BLaER1 treated with 17β-estradiol and CSF1 and Interleukin-3, amounts not matched to agents 10 nM and 100 nM (cell line): ENCODE data around the gene CMTM4.

Experiments
- H3K27ac ChIP-seq, 11 experiments: shearing (Covaris generic); formaldehyde crosslinking; 2 replicates each; pipeline ENCODE4 v1.8.1; 2022
- H3K27me3 ChIP-seq, 11 experiments: shearing (Covaris generic); formaldehyde crosslinking; 2 replicates each; pipeline ENCODE4 v1.8.1; 2022
- H3K36me3 ChIP-seq, 11 experiments: shearing (Covaris generic); formaldehyde crosslinking; 2 replicates each; pipeline ENCODE4 v1.8.1; 2022
- H3K4me1 ChIP-seq, 10 experiments: shearing (Covaris generic); formaldehyde crosslinking; 2 replicates each; pipeline ENCODE4 v1.8.1; 2022
- H3K4me2 ChIP-seq, 11 experiments: shearing (Covaris generic); formaldehyde crosslinking; 2 replicates each; pipeline ENCODE4 v1.8.1; 2022
- H3K4me3 ChIP-seq, 10 experiments: shearing (Covaris generic); formaldehyde crosslinking; 2 replicates each; pipeline ENCODE4 v1.8.1; 2022
- H3K9ac ChIP-seq, 11 experiments: shearing (Covaris generic); formaldehyde crosslinking; 2 replicates each; pipeline ENCODE4 v1.8.1; 2022
- H3K9me3 ChIP-seq, 11 experiments: shearing (Covaris generic); formaldehyde crosslinking; replicated peaks in 1 of 11; 2 replicates each; pipeline ENCODE4 v1.8.1; 2022
- H4K20me1 ChIP-seq, 11 experiments: shearing (Covaris generic); formaldehyde crosslinking; 2 replicates each; pipeline ENCODE4 v1.8.1; 2022
- Cebpa-rat ChIP-seq, 11 experiments: shearing (Covaris generic); IDR thresholded peaks; 2 replicates each; pipeline ENCODE4 v1.8.1; 2022

Gene CMTM4

DNA sequence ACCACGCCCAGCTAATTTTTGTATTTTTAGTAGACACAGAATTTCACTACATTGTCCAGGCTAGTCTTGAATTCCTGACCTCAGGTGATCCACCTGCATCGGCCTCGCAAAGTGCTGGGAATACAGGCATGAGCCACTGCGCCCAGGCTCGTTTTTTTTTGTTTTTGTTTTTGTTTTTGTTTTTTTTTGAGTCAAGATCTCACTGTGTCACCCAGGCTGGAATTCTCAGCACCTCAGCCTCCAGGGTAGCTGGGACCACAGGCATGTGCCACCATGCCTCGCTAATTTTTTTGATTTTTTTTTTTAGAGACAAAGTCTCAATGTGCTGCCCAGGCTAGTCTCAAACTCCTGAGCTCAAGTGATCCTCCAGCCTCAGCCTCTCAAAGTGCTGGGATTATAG is 17.5 kb upstream of the CMTM4 start:
- peaks cover 0 to 27% (median 19%) of the 10 kb centered on the region in 10 experiments; a peak in 13 of 20 replicates for H3K4me1 ChIP-seq
- H3K9ac ChIP-seq, result peak overlapping the region in 1 of 11 experiments; percentile 2; a peak in 1 of 22 replicates
- H3K4me3 ChIP-seq, result no peak overlapping the region
- H3K9me3 ChIP-seq, result peaks cover 8 to 18% (median 14%) of the 10 kb centered on the region in 11 experiments
- H3K4me2 ChIP-seq, result peak overlapping the region in 5 of 11 experiments; percentile 44 to 67 (median 53); a peak in 7 of 22 replicates
- peaks cover 10 to 21% (median 15%) of the 10 kb centered on the region in 11 experiments; a peak in 19 of 22 replicates for H3K36me3 ChIP-seq
- H3K27ac ChIP-seq, result peak overlapping the region in 2 of 11 experiments; percentile 7 to 56; a peak in 4 of 22 replicates
- no peaks in the 10 kb centered on the region for H3K27me3 ChIP-seq
- no peak for TF ChIP-seq Cebpa-rat (IDR thresholded peaks at IDR 0.05)
- no peaks in the 10 kb centered on the region for H4K20me1 ChIP-seq

DNA sequence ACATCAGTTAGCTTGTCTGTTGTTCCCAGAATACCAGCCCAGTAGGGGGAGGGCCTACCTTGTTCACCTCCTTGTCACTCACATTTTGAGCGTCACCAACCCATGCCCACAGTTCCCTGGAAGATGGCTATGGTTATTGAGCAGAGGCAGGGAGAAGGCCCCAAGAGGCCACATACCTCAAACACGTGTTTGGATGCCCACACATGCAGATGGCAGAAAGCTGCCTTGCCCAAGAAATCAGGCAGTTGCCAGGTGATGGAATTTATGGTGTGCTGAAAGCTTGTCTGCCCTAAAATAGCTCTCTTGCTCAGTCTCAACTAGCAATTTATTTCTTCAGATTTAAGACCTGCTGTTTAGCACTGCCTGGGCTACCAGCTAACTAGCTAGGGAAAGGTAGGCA is 16.5 kb upstream of the CMTM4 start:
- TF ChIP-seq Cebpa-rat (IDR thresholded peaks at IDR 0.05), result 0 out of 22 replicates have a peak, but pooled peaks of 1 of the 11 experiments have one; percentile 20

DNA sequence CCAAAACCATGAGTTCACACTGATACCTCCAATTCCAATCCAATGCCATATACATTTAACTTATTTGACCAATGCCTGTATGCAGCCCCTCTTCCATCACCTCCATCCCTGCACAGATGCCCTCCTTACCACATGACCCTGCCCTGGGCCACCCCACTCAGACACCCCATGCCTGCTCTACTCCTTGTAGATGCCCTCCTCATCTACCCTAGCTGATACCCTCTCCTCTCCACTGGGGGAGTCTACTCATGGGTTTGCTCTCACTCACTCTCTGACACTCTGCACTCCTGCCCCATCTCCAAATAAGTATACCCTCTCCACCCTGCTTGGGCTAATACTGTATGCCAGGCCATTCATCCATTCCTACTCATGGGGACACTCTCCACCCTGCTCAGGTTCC is 16.0 kb upstream of the CMTM4 start:
- Histone ChIP-seq H3K9ac (no peak overlapping the region), H3K27me3 (no peaks in the 10 kb centered on the region), H3K36me3 (peaks cover 0 to 5% (median under 1%) of the 10 kb centered on the region in 11 experiments; a peak in 5 of 22 replicates), H3K4me1 (peaks cover 0 to 31% (median 19%) of the 10 kb centered on the region in 10 experiments; a peak in 13 of 20 replicates), H3K27ac (peak overlapping the region in 1 of 11 experiments; percentile 56; a peak in 1 of 22 replicates), H3K4me3 (no peak overlapping the region), H3K4me2 (peak overlapping the region in 4 of 11 experiments; percentile 44 to 67 (median 56); a peak in 9 of 22 replicates), H4K20me1 (no peaks in the 10 kb centered on the region), H3K9me3 (peaks cover 8 to 18% (median 14%) of the 10 kb centered on the region in 11 experiments)
- no peak for TF ChIP-seq Cebpa-rat (IDR thresholded peaks at IDR 0.05)

More for the DNA sequence above, 16.5 kb upstream of the CMTM4 start:
- Histone ChIP-seq H3K4me3 (no peak overlapping the region), H3K36me3 (peaks cover 2 to 11% (median 6%) of the 10 kb centered on the region in 11 experiments; a peak in 13 of 22 replicates), H3K27me3 (no peaks in the 10 kb centered on the region), H3K4me2 (peak overlapping the region in 7 of 11 experiments; percentile 17 to 67 (median 46); a peak in 14 of 22 replicates), H3K4me1 (peaks cover 0 to 27% (median 19%) of the 10 kb centered on the region in 10 experiments; a peak in 13 of 20 replicates), H3K9me3 (peaks cover 8 to 18% (median 14%) of the 10 kb centered on the region in 11 experiments), H3K27ac (peak overlapping the region in 2 of 11 experiments; percentile 23 to 56; a peak in 4 of 22 replicates), H4K20me1 (no peaks in the 10 kb centered on the region), H3K9ac (peak overlapping the region in 3 of 11 experiments; percentile 4 to 9 (median 6); a peak in 2 of 22 replicates)

DNA sequence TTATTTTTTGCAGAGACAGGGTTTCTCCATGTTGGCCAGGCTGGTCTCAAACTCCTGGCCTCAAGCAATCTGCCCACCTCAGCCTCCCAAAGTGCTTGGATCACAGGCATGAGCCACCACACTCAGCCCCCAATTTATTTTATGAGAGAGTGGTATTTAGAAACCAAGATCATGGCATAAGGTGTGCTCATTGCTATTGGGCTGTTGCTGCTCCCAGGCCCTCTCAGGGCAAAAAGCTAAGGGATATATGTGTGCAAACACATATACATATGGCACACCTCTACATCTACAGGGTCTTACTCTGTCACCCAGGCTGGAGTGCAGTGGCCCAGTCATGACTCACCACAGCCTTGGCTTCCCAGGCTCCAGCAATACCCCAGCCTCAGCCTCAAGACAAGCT is 15.0 kb upstream of the CMTM4 start:
- H3K27me3 ChIP-seq, result no peaks in the 10 kb centered on the region
- peaks cover 8 to 18% (median 14%) of the 10 kb centered on the region in 11 experiments for H3K9me3 ChIP-seq
- TF ChIP-seq Cebpa-rat (IDR thresholded peaks at IDR 0.05), result no peak
- no peak overlapping the region for H3K4me3 ChIP-seq
- no peak overlapping the region for H3K9ac ChIP-seq
- no peak overlapping the region for H3K4me2 ChIP-seq
- peaks cover 1 to 34% (median 22%) of the 10 kb centered on the region in 10 experiments; a peak in 18 of 20 replicates for H3K4me1 ChIP-seq
- no peaks in the 10 kb centered on the region for H3K36me3 ChIP-seq
- H4K20me1 ChIP-seq, result no peaks in the 10 kb centered on the region
- no peak overlapping the region for H3K27ac ChIP-seq

DNA sequence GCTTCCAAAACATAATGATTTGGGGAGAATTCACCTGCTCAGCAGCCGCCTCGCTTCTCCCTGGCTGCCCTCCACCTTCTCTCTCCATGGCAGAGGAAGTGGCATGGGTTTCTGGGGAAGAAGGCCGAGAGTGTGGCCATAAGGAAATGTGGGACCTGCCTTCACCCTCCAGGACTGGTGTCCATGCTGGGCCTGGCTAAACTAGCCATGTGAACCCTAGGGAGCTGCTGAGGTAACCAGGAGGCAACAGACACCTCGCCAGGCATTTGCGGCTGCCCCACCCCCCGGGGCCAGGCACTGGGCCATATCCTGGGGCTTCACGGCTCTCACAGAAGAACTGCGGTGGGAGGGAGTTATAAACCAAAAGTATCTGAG is 9.9 kb upstream of the CMTM4 start:
- no peak overlapping the region for H3K27ac ChIP-seq
- peaks cover 23 to 38% (median 33%) of the 10 kb centered on the region in 10 experiments for H3K4me1 ChIP-seq
- no peaks in the 10 kb centered on the region for H4K20me1 ChIP-seq
- no peak for TF ChIP-seq Cebpa-rat (IDR thresholded peaks at IDR 0.05)
- H3K36me3 ChIP-seq, result no peaks in the 10 kb centered on the region
- no peak overlapping the region for H3K9ac ChIP-seq
- H3K4me2 ChIP-seq, result peak overlapping the region in 7 of 11 experiments; percentile 0 to 35 (median 24); a peak in 8 of 22 replicates
- no peak overlapping the region for H3K4me3 ChIP-seq
- H3K9me3 ChIP-seq, result peaks cover 1 to 17% (median 13%) of the 10 kb centered on the region in 11 experiments; a peak in 21 of 22 replicates
- no peaks in the 10 kb centered on the region for H3K27me3 ChIP-seq

DNA sequence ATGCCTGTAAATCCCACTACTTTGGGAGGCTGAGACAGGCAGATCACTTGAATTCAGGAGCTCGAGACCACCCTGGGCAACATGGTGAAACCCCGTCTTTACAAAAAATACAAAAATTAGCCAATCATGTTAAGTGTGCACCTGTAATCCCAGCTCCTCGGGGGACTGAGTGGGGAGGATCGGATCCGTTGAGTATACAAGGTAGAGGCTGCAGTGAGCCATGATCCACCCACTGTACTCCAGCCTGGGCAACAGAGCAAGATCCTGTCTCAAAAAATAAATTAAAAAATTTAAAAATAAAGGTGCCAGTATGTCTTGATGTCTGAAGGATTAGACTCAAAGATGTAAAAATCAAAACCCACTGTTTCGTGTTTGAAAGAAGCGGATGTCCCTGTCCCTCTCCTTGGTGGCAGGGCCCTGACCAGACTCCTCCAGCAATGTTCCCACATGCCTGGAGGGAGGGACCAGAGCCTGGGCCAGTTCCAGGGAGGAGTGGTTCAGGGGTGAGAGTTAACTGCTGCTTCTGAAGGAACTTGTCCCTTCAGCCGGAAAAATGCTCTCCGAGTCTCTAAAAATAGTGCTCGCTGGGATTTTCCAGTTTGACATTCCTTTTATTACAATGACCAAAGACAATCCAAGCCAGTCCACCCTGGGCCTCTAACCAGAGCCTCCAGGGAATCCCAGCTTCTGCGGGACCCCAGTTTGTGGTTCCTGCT is 9.4 kb upstream of the CMTM4 start:
- H3K9me3 ChIP-seq, result peaks cover 0 to 19% (median 15%) of the 10 kb centered on the region in 11 experiments; a peak in 19 of 22 replicates
- no peak overlapping the region for H3K9ac ChIP-seq
- no peaks in the 10 kb centered on the region for H4K20me1 ChIP-seq
- no peaks in the 10 kb centered on the region for H3K27me3 ChIP-seq
- TF ChIP-seq Cebpa-rat (IDR thresholded peaks at IDR 0.05), result no peak
- H3K4me1 ChIP-seq, result peaks cover 28 to 43% (median 39%) of the 10 kb centered on the region in 10 experiments
- no peak overlapping the region for H3K4me3 ChIP-seq
- no peaks in the 10 kb centered on the region for H3K36me3 ChIP-seq
- H3K27ac ChIP-seq, result no peak overlapping the region
- H3K4me2 ChIP-seq, result peak overlapping the region in 7 of 11 experiments; percentile 0 to 35 (median 24); a peak in 5 of 22 replicates

DNA sequence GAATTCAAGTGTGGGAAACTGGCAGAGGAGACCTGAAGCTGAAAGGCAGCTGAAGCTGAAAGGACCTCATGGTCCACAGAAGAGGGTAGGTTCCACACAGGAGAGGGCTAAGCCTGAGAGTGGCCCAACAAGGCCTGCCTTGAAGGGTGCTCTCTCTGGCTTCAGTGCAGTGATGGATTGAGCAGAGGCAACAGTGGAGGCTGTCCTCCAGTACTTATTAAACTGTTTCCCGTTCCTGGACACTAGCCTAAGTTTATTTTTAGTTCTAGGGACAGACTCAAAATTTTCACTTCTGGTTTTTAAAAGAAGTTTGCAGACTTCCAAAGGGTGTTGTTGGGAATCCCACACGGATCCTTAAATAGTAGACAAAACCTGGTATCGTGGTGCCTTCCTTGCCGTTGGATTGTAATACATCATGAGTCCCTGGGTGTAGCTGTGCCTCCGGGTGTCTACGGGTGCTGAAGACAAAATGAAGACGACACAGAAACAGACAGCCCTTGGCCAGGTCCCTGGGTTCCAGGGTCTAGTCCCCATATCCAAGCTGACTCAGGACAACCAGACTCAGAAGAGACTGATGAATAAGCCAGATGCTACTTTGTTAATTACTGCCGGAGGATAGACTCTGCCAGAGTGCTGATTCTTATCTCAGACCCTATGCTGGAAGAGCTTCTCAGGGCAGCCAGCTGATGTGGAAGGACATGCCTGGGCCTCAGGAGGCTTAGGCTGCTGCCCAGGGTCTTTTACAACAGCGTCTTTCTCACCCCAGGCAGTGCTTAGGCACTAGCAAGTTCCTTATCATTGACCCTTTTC is 7.1 kb upstream of the CMTM4 start:
- Histone ChIP-seq H3K27me3 (no peaks in the 10 kb centered on the region; a peak in 1 of 22 replicates), H3K4me1 (peaks cover 42 to 66% (median 53%) of the 10 kb centered on the region in 10 experiments), H4K20me1 (no peaks in the 10 kb centered on the region), H3K4me2 (peak overlapping the region; percentile 8 to 83 (median 53); a peak in 20 of 22 replicates), H3K4me3 (no peak overlapping the region), H3K9ac (peak overlapping the region in 3 of 11 experiments; percentile 1 to 6 (median 3); a peak in 4 of 22 replicates), H3K27ac (peak overlapping the region in 8 of 11 experiments; percentile 5 to 44 (median 20); a peak in 12 of 22 replicates), H3K36me3 (no peaks in the 10 kb centered on the region), H3K9me3 (peaks cover 0 to 29% (median 22%) of the 10 kb centered on the region in 11 experiments; a peak in 19 of 22 replicates)
- no peak for TF ChIP-seq Cebpa-rat (IDR thresholded peaks at IDR 0.05)

DNA sequence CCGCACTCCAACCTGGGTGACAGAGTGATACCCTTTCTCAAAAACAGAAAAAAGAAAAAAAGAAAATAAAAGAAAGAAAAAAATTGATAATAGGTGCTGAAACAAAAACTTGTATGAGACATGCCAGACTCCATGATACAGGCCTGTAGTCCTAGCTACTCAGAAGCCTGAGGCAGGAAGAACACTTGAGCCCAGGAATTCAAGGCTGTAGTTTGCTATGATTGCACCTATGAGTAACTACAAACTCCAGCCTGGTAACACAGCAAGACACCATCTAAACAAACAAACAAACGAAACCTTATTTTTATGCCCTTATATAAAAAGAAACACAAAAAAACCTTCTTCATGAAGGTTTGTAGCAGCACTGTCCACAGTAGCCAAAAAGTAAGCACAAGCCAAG is 5.0 kb upstream of the CMTM4 start:
- H3K36me3 ChIP-seq, result no peaks in the 10 kb centered on the region
- peak overlapping the region in 5 of 10 experiments; percentile 3 to 27 (median 14); a peak in 5 of 20 replicates for H3K4me3 ChIP-seq

More for the DNA sequence above, 5.0 kb upstream of the CMTM4 start:
- no peak for TF ChIP-seq Cebpa-rat (IDR thresholded peaks at IDR 0.05)
- H3K4me1 ChIP-seq, result peaks cover 46 to 76% (median 59%) of the 10 kb centered on the region in 10 experiments
- peaks cover 0 to 29% (median 22%) of the 10 kb centered on the region in 11 experiments; a peak in 19 of 22 replicates for H3K9me3 ChIP-seq
- H3K9ac ChIP-seq, result peak overlapping the region in 5 of 11 experiments; percentile 8 to 55 (median 39); a peak in 8 of 22 replicates
- H4K20me1 ChIP-seq, result no peaks in the 10 kb centered on the region
- peak overlapping the region; percentile 37 to 83 (median 57); a peak in 21 of 22 replicates for H3K4me2 ChIP-seq
- peak overlapping the region in 10 of 11 experiments; percentile 64 to 80 (median 71); a peak in 20 of 22 replicates for H3K27ac ChIP-seq
- H3K27me3 ChIP-seq, result peaks cover 0 to 17% (median 12%) of the 10 kb centered on the region in 11 experiments; a peak in 10 of 22 replicates
